Duodenal mucosa (tissue), 2 donors: ENCODE data around the gene MAP7D1.
A peak's percentile ranks its signal among the peaks of the same experiment; 100 is the strongest.

Experiments
- H3K27ac ChIP-seq: one replicate; pipeline ENCODE4 v1.7.0; 2013; ENCODE audit warnings: low read depth, low read length
- H3K27me3 ChIP-seq, 2 donors: one replicate each; pipeline ENCODE4 v1.7.0; 2013; ENCODE audit warnings: low read length in 2 of 2, control low read depth in 1 of 2; ENCODE audit not compliant: insufficient read depth in 2 of 2, control insufficient read depth in 1 of 2
- H3K36me3 ChIP-seq, 2 donors: one replicate each; pipeline ENCODE4 v1.7.0; 2013; ENCODE audit warnings: low read length in 2 of 2, control low read depth in 1 of 2; ENCODE audit not compliant: insufficient read depth in 2 of 2, control insufficient read depth in 1 of 2
- H3K4me1 ChIP-seq, 2 donors: one replicate each; pipeline ENCODE4 v1.7.0; 2013; ENCODE audit warnings: low read length in 2 of 2, control low read depth in 1 of 2; ENCODE audit not compliant: insufficient read depth in 2 of 2, control insufficient read depth in 1 of 2
- H3K4me3 ChIP-seq, 2 donors: one replicate each; pipeline ENCODE4 v1.7.0; 2013; ENCODE audit warnings: low read length in 2 of 2, low read depth in 1 of 2
- H3K9ac ChIP-seq, 2 donors: one replicate each; pipeline ENCODE4 v1.7.0; 2013; ENCODE audit warnings: low read length in 2 of 2, low read depth in 1 of 2
- H3K9me3 ChIP-seq, 2 donors: one replicate each; pipeline ENCODE4 v1.7.0; 2013; ENCODE audit warnings: low read length in 2 of 2, control low read depth in 1 of 2; ENCODE audit not compliant: control insufficient read depth in 1 of 2

The MAP7D1 gene

GRCh38 chr1:36116901-36117300 lies 39.1 kb upstream of the MAP7D1 start:
- H3K27ac ChIP-seq: no peak overlapping the region
- no peaks in the 10 kb centered on the region for H3K36me3 ChIP-seq
- H3K27me3 ChIP-seq: peaks cover 0 to 2% of the 10 kb centered on the region in 2 donors
- H3K4me3 ChIP-seq: no peak overlapping the region
- H3K9ac ChIP-seq: no peak overlapping the region
- no peaks in the 10 kb centered on the region for H3K4me1 ChIP-seq
- H3K9me3 ChIP-seq: no peaks in the 10 kb centered on the region

- H3K27ac ChIP-seq: no peak overlapping the region
These were observed 37.3 kb upstream of the MAP7D1 start for GRCh38 chr1:36118447-36119204.

GRCh38 chr1:36119456-36119855 lies 36.5 kb upstream of the MAP7D1 start:
- Histone ChIP-seq H3K9ac (no peak overlapping the region), H3K27me3 (peaks cover 19 to 22% of the 10 kb centered on the region in 2 donors), H3K4me3 (no peak overlapping the region), H3K27ac (no peak overlapping the region), H3K36me3 (no peaks in the 10 kb centered on the region), H3K9me3 (no peaks in the 10 kb centered on the region), H3K4me1 (peaks cover 0 to 3% of the 10 kb centered on the region in 2 donors)

More at GRCh38 chr1:36118447-36119204, 37.3 kb upstream of the MAP7D1 start:
- H3K27me3 ChIP-seq: peaks cover 12 to 13% of the 10 kb centered on the region in 2 donors
- no peaks in the 10 kb centered on the region for H3K9me3 ChIP-seq
- H3K4me3 ChIP-seq: no peak overlapping the region
- no peak overlapping the region for H3K9ac ChIP-seq
- H3K36me3 ChIP-seq: no peaks in the 10 kb centered on the region
- H3K4me1 ChIP-seq: no peaks in the 10 kb centered on the region

- no peak overlapping the region for H3K27ac ChIP-seq
- no peak overlapping the region for H3K9ac ChIP-seq
- H3K36me3 ChIP-seq: no peaks in the 10 kb centered on the region
- H3K4me3 ChIP-seq: no peak overlapping the region
- H3K9me3 ChIP-seq: no peaks in the 10 kb centered on the region
- peaks cover 32 to 40% of the 10 kb centered on the region in 2 donors for H3K27me3 ChIP-seq
- peaks cover 0 to 3% of the 10 kb centered on the region in 2 donors for H3K4me1 ChIP-seq
These were observed 33.6 kb upstream of the MAP7D1 start for GRCh38 chr1:36122062-36123030.

- H3K27me3 ChIP-seq: peaks cover 32 to 40% of the 10 kb centered on the region in 2 donors
- H3K9me3 ChIP-seq: no peaks in the 10 kb centered on the region
- H3K36me3 ChIP-seq: no peaks in the 10 kb centered on the region
- no peak overlapping the region for H3K27ac ChIP-seq
- peaks cover 0 to 3% of the 10 kb centered on the region in 2 donors for H3K4me1 ChIP-seq
- H3K4me3 ChIP-seq: no peak overlapping the region
- no peak overlapping the region for H3K9ac ChIP-seq
These were observed 32.6 kb upstream of the MAP7D1 start for GRCh38 chr1:36123356-36123755.

- H3K27ac ChIP-seq: no peak overlapping the region
- H3K9me3 ChIP-seq: no peaks in the 10 kb centered on the region
- H3K4me1 ChIP-seq: peaks cover 0 to 3% of the 10 kb centered on the region in 2 donors
- H3K27me3 ChIP-seq: peaks cover 32 to 40% of the 10 kb centered on the region in 2 donors
- no peaks in the 10 kb centered on the region for H3K36me3 ChIP-seq
- no peak overlapping the region for H3K4me3 ChIP-seq
- H3K9ac ChIP-seq: no peak overlapping the region
These were observed 31.4 kb upstream of the MAP7D1 start for GRCh38 chr1:36124404-36125128.

GRCh38 chr1:36125129-36125991 lies 30.6 kb upstream of the MAP7D1 start, which contains the start of gene COL8A2:
Gene COL8A2, minus strand, starts transcription at chr1:36125222. Its CDS starts 24,980 bp downstream, at chr1:36100242.
- Histone ChIP-seq H3K27me3 (peaks cover 32 to 40% of the 10 kb centered on the region in 2 donors), H3K27ac (no peak within 1 kb of the TSS), H3K9ac (no peak within 1 kb of the TSS), H3K4me3 (peak within 1 kb of the TSS; percentile 21 to 35), H3K4me1 (peaks cover 0 to 3% of the 10 kb centered on the region in 2 donors), H3K36me3 (no peaks in the 10 kb centered on the region), H3K9me3 (no peaks in the 10 kb centered on the region)

GRCh38 chr1:36126005-36126716 lies 29.8 kb upstream of the MAP7D1 start:
- Histone ChIP-seq H3K27ac (no peak overlapping the region), H3K4me3 (no peak overlapping the region), H3K9ac (no peak overlapping the region), H3K27me3 (peaks cover 32 to 40% of the 10 kb centered on the region in 2 donors), H3K9me3 (no peaks in the 10 kb centered on the region), H3K4me1 (peaks cover 0 to 3% of the 10 kb centered on the region in 2 donors), H3K36me3 (no peaks in the 10 kb centered on the region)
